ENCODE data around the gene DENND1A. TPM values are rescaled to one million over a fixed set of nuclear protein-coding genes. Genes with fewer than 3 reads are reported as not detected.

DENND1A gene
- total RNA-seq, 1 experiment from 2014 or later: 50.1 TPM

DNA sequence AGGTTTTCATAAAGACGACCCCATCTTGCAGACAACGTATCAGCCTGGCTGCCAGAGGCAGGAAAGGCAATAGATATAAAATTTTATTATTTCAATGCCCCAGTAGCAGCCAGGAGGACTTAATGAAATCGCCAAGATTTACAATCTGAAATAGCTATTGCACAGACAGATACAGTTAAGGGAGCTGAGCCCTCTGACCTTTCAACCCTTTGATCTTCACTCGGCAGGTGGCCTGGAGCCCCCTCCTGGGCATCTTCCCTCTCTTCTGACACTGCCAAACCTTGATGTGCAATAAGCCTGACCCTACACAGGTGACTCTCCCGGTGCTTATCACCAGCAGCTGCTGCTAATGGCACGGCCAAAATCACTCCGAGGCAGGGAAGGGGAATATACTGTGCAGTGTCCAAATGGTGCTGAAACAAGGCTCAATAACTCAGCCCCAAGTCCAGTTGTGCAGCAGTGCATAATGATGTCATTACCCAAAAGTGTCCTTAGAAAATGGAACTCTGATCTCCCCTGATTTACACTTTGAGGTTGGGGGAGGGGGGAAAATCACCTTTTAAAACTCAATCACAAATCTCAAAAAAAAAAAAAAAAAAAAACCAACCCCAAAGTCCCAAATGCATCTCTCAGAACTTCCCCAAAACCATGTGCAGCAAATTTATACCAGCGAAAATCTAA, 331.9 kb downstream of the DENND1A start:
- H4K20me1 ChIP-seq (ENCODE audit: insufficient read depth, low read depth, low read length): no peaks in the 10 kb centered on the region
- H3K4me3 ChIP-seq (ENCODE audit: low read length): no peak overlapping the region
- no peak for DNase-seq
- H3K27me3 ChIP-seq (ENCODE audit: low read length): no peaks in the 10 kb centered on the region
- no peaks in the 10 kb centered on the region for H3K79me2 ChIP-seq (ENCODE audit: low read length)
- H3K9me3 ChIP-seq (ENCODE audit: low read length): no peaks in the 10 kb centered on the region
- H3K9ac ChIP-seq (ENCODE audit: low read length): no peak overlapping the region
- H3K4me1 ChIP-seq (ENCODE audit: low read length): peaks cover 11% of the 10 kb centered on the region
- H3K27ac ChIP-seq (ENCODE audit: low read length): no peak overlapping the region
- H3K36me3 ChIP-seq (ENCODE audit: insufficient read depth, low read length): no peaks in the 10 kb centered on the region
- H3K9me2 ChIP-seq (replicated peaks; ENCODE audit: insufficient read depth, low read length): no peaks in the 10 kb centered on the region
- no peak overlapping the region for H2AFZ ChIP-seq (ENCODE audit: low read length)
- no peak overlapping the region for H3K4me2 ChIP-seq (ENCODE audit: low read depth, low read length, poor library complexity, severe bottlenecking)

DNA sequence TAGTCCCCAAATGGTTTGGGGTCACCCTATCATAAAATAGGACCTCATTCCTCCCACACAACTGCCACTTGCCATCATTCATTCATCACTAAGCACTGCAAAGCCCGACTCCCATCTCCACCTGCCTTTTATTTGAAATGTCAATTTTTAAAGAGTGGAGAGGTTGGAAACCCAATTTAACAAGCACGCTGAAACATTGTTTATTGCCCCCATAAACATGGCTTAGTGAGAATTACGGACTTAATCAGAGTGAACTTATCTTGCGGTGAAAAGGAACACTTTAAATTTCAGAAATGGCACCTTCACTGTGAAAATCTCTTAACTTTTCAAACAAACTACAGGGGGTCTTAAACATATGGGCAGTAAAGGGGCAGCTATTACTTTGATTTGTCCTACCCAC, 332.9 kb downstream of the DENND1A start:
- no peak overlapping the region for H3K4me2 ChIP-seq (ENCODE audit: low read depth, low read length, poor library complexity, severe bottlenecking)
- H3K79me2 ChIP-seq (ENCODE audit: low read length): no peaks in the 10 kb centered on the region
- no peaks in the 10 kb centered on the region for H3K9me3 ChIP-seq (ENCODE audit: low read length)
- no peak overlapping the region for H2AFZ ChIP-seq (ENCODE audit: low read length)
- DNase-seq: no peak
- peaks cover 11% of the 10 kb centered on the region for H3K4me1 ChIP-seq (ENCODE audit: low read length)
- H3K27ac ChIP-seq (ENCODE audit: low read length): no peak overlapping the region
- H3K4me3 ChIP-seq (ENCODE audit: low read length): no peak overlapping the region
- no peaks in the 10 kb centered on the region for H3K36me3 ChIP-seq (ENCODE audit: insufficient read depth, low read length)
- no peak overlapping the region for H3K9ac ChIP-seq (ENCODE audit: low read length)
- H3K27me3 ChIP-seq (ENCODE audit: low read length): no peaks in the 10 kb centered on the region
- no peaks in the 10 kb centered on the region for H3K9me2 ChIP-seq (replicated peaks; ENCODE audit: insufficient read depth, low read length)
- no peaks in the 10 kb centered on the region for H4K20me1 ChIP-seq (ENCODE audit: insufficient read depth, low read depth, low read length)

DNA sequence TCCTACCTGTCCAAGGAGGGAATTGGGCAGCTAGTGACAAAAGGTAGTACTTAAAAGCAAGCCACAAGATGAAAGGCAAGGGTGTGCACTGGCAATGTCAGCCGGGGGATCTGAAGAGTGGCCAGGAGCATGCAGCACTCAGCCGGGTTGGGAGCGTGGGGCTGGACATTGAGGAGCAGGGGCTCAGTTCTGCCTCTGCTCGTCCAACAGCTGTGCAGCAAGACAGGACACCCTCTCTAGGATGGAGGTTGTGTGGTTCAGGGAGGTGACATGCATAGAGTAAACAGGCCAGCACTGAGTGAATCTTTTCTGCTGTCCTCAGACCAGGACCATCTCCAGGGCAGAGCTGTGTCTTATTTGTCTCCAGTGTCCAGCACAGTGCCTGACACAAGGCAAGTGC, 338.6 kb downstream of the DENND1A start:
- Histone ChIP-seq H3K36me3 (ENCODE audit: insufficient read depth, low read length) (no peaks in the 10 kb centered on the region), H3K27me3 (ENCODE audit: low read length) (no peaks in the 10 kb centered on the region), H3K4me1 (ENCODE audit: low read length) (no peaks in the 10 kb centered on the region), H3K27ac (ENCODE audit: low read length) (no peak overlapping the region), H3K9ac (ENCODE audit: low read length) (no peak overlapping the region), H3K4me3 (ENCODE audit: low read length) (no peak overlapping the region), H2AFZ (ENCODE audit: low read length) (no peak overlapping the region), H4K20me1 (ENCODE audit: insufficient read depth, low read depth, low read length) (no peaks in the 10 kb centered on the region), H3K4me2 (ENCODE audit: low read depth, low read length, poor library complexity, severe bottlenecking) (no peak overlapping the region), H3K9me3 (ENCODE audit: low read length) (peaks cover 3% of the 10 kb centered on the region; the same call in 1 of the 2 replicates), H3K79me2 (ENCODE audit: low read length) (no peaks in the 10 kb centered on the region), H3K9me2 (replicated peaks; ENCODE audit: insufficient read depth, low read length) (no peaks in the 10 kb centered on the region)
- no peak for DNase-seq

DNA sequence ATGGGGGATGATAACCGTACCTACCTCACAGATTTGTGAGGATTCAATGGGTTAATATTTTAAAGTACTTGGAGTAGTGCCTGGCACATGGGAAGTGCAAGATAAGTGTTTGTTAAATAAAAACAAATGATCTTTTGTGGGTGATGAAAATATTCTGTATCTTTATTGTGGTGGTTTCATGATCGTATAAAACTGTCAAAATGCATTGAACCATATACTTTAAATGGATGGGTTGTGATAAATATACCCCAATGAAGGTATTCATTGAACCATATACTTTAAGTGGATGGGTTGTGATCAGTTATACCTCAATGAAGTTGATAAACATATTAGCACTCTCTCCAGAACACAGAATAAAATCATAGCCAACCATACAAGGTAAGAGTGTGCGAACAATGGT, 339.4 kb downstream of the DENND1A start:
- Histone ChIP-seq H3K27me3 (ENCODE audit: low read length) (no peaks in the 10 kb centered on the region), H3K9me3 (ENCODE audit: low read length) (peaks cover 3% of the 10 kb centered on the region; the same call in 1 of the 2 replicates), H2AFZ (ENCODE audit: low read length) (no peak overlapping the region), H3K9ac (ENCODE audit: low read length) (no peak overlapping the region), H3K9me2 (replicated peaks; ENCODE audit: insufficient read depth, low read length) (no peaks in the 10 kb centered on the region), H3K27ac (ENCODE audit: low read length) (no peak overlapping the region), H4K20me1 (ENCODE audit: insufficient read depth, low read depth, low read length) (no peaks in the 10 kb centered on the region), H3K4me1 (ENCODE audit: low read length) (no peaks in the 10 kb centered on the region), H3K4me3 (ENCODE audit: low read length) (no peak overlapping the region), H3K79me2 (ENCODE audit: low read length) (no peaks in the 10 kb centered on the region), H3K36me3 (ENCODE audit: insufficient read depth, low read length) (no peaks in the 10 kb centered on the region), H3K4me2 (ENCODE audit: low read depth, low read length, poor library complexity, severe bottlenecking) (no peak overlapping the region)
- no peak for DNase-seq

DNA sequence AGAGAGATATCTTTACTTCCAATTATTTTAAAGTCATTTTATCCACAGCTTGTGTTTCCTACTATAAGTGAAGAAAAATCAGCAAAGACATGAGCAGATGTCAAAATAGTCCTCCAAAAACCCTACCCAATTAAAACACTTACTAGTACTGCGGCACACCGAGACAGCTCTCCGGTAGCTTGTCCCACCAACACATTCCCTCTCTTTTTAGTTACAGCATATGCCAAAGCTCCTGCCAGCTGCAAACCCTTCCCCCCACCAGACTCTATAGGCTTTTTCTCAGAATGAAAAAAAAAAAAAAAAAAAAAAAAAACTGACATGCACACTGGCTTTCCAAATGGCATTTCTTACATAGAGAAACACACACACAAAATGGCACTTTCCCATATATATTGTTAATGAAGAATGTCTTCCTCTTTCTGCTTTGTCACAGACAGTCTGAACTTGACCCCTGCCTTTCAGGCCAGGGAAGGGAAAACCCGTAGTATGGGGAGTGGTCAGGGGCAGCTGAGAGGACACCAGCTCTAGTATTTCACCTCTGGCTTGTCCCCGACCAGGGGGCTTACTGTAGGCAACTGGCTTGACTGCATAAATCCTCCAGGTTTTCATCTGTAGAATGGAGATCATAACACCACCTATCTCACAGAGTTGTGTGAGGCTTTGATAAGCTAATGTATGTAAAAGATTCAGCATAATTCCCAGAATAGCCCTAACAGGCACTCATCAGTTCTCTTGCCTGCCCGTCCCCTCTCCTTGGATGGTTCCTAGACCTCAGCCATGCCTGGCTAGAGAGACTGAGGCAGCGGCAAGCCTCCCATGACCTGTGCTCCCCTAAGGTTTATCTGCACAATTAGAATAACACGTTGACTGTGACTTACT, 340.3 kb downstream of the DENND1A start:
- Histone ChIP-seq H3K4me2 (ENCODE audit: low read depth, low read length, poor library complexity, severe bottlenecking) (no peak overlapping the region), H4K20me1 (ENCODE audit: insufficient read depth, low read depth, low read length) (no peaks in the 10 kb centered on the region), H3K9me2 (replicated peaks; ENCODE audit: insufficient read depth, low read length) (no peaks in the 10 kb centered on the region), H3K36me3 (ENCODE audit: insufficient read depth, low read length) (no peaks in the 10 kb centered on the region), H3K4me3 (ENCODE audit: low read length) (no peak overlapping the region), H3K79me2 (ENCODE audit: low read length) (no peaks in the 10 kb centered on the region), H3K27me3 (ENCODE audit: low read length) (no peaks in the 10 kb centered on the region), H3K9me3 (ENCODE audit: low read length) (peaks cover 3% of the 10 kb centered on the region; the same call in 1 of the 2 replicates), H3K4me1 (ENCODE audit: low read length) (no peaks in the 10 kb centered on the region), H3K27ac (ENCODE audit: low read length) (no peak overlapping the region), H3K9ac (ENCODE audit: low read length) (no peak overlapping the region), H2AFZ (ENCODE audit: low read length) (no peak overlapping the region)
- DNase-seq: no peak

DNA sequence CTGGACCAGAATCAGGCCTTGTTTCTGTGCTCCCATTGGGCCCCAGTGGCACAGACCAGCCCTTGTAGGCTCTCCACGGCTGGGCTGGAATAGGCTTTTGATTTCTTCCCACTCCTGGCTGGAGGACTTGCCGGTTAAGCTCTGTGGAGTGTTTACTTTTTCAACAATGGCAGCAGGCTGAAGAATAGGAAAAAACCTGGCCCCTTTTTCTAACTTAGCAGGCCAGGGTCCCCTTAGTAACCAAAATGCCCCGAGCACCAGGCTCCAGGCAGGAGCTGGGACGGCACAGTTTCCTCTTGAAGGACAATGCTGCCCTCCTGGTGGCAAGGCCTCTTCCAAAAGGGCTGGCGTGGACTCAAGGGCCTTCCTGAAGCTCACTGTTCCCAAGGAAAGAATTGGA, 343.7 kb downstream of the DENND1A start:
- H3K9ac ChIP-seq (ENCODE audit: low read length): no peak overlapping the region
- no peak overlapping the region for H3K27ac ChIP-seq (ENCODE audit: low read length)
- no peaks in the 10 kb centered on the region for H3K27me3 ChIP-seq (ENCODE audit: low read length)
- peaks cover 3% of the 10 kb centered on the region; the same call in 1 of the 2 replicates for H3K9me3 ChIP-seq (ENCODE audit: low read length)
- no peak overlapping the region for H3K4me2 ChIP-seq (ENCODE audit: low read depth, low read length, poor library complexity, severe bottlenecking)
- no peak overlapping the region for H3K4me3 ChIP-seq (ENCODE audit: low read length)
- no peaks in the 10 kb centered on the region for H4K20me1 ChIP-seq (ENCODE audit: insufficient read depth, low read depth, low read length)
- no peak for DNase-seq
- H3K4me1 ChIP-seq (ENCODE audit: low read length): no peaks in the 10 kb centered on the region
- H3K79me2 ChIP-seq (ENCODE audit: low read length): no peaks in the 10 kb centered on the region
- no peaks in the 10 kb centered on the region for H3K9me2 ChIP-seq (replicated peaks; ENCODE audit: insufficient read depth, low read length)
- no peak overlapping the region for H2AFZ ChIP-seq (ENCODE audit: low read length)
- no peaks in the 10 kb centered on the region for H3K36me3 ChIP-seq (ENCODE audit: insufficient read depth, low read length)

DNA sequence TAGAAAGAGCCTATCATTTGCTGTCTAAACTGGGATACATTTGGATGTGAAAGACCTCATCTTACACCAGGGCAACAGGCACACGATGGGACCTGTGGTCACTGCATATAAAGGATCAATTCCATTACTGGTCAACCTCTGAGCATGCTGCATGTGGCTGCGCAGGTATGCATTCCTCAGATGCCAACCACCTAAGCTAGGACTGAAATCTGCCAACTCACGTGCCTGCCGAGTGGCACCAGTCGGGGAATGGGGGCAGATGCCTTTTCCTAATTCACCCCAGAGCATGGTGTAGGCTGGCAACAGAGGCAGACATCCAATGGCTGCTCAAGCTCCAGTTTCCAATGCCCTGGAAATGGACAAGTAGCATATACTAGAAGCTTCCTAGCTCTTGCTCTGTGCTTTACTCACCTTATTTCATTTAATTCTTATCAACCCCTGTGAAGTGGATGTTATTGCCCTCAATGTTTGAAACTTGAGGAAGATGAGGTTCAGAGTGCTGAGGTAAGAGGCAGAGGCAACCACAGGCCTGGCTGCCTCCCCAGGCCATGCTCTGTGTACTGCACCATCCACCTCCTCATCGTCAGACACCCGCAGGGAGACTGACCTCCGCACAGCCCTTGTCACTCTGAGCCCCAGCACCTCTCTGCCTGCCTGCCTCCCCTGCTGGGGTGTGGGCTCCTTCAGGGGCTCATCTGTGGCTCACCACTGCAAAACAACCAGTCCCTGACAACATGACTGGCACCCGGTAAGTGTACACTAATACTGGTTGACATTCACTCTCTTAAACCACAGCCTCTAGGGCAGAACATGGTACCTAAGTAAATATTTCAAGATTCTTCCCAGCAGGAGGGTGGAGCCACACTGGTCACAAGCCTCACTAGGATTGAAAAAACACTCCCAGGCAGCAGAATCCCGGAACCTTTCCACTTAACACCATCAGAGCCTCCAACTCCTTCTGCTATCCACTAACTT, 345.4 kb downstream of the DENND1A start:
- H3K27me3 ChIP-seq (ENCODE audit: low read length): no peaks in the 10 kb centered on the region
- H3K9ac ChIP-seq (ENCODE audit: low read length): no peak overlapping the region
- no peaks in the 10 kb centered on the region for H3K36me3 ChIP-seq (ENCODE audit: insufficient read depth, low read length)
- H3K27ac ChIP-seq (ENCODE audit: low read length): no peak overlapping the region
- peaks cover 3% of the 10 kb centered on the region; the same call in 1 of the 2 replicates for H3K9me3 ChIP-seq (ENCODE audit: low read length)
- H3K79me2 ChIP-seq (ENCODE audit: low read length): no peaks in the 10 kb centered on the region
- DNase-seq: no peak
- no peaks in the 10 kb centered on the region for H3K9me2 ChIP-seq (replicated peaks; ENCODE audit: insufficient read depth, low read length)
- H4K20me1 ChIP-seq (ENCODE audit: insufficient read depth, low read depth, low read length): no peaks in the 10 kb centered on the region
- no peak overlapping the region for H3K4me2 ChIP-seq (ENCODE audit: low read depth, low read length, poor library complexity, severe bottlenecking)
- no peak overlapping the region for H3K4me3 ChIP-seq (ENCODE audit: low read length)
- H2AFZ ChIP-seq (ENCODE audit: low read length): no peak overlapping the region
- H3K4me1 ChIP-seq (ENCODE audit: low read length): no peaks in the 10 kb centered on the region

Measured in Karpas-422 (cell line).